A673 (cell line): ENCODE results near the gene PKN3. TPM values are rescaled to one million over a fixed set of nuclear protein-coding genes. Genes with fewer than 3 reads are reported as not detected.
A peak's percentile ranks its signal among the peaks of the same experiment; 100 is the strongest.

Source experiments
- BruUV-seq: library from RNA; stranded (reverse); fragments of 400-500 nt; replicated peaks from 2 replicates; lab custom pipeline; 2021; lab: Mats Ljungman, UMichigan
- CTCF ChIA-PET: fragments of 300-600 bp; sonication (Branson Sonifier 250); formaldehyde crosslinking; loops from one replicate; lab custom pipeline; 2022; ENCODE audit warnings: antibody characterized with exemption; lab: Charles Lee
- POLR2A ChIA-PET: fragments of 300-600 bp; sonication (Branson Sonifier 250); formaldehyde crosslinking; loops from one replicate; lab custom pipeline; 2022; ENCODE audit warnings: antibody characterized with exemption; ENCODE audit not compliant: low non-redundant PET; lab: Charles Lee
- DNase-seq: peaks from one replicate; pipeline ENCODE4 v3.0.0-alpha.2; 2015; ENCODE audit warnings: low spot score
- H3K27ac ChIP-seq: fragments of 200-600 bp; sonication (generic); 2 replicates; pipeline ENCODE4 v1.5.1; 2016; ENCODE audit warnings: mixed run types, low read depth, mild to moderate bottlenecking, mixed read lengths, antibody characterized with exemption, low read length; ENCODE audit not compliant: poor library complexity, severe bottlenecking
- H3K27me3 ChIP-seq: fragments of 200-600 bp; sonication (generic); replicated peaks from 2 replicates; pipeline ENCODE4 v1.6.1; 2017; ENCODE audit warnings: mixed run types, low read depth, mild to moderate bottlenecking, mixed read lengths, antibody characterized with exemption, low read length; ENCODE audit not compliant: insufficient read depth, poor library complexity
- H3K36me3 ChIP-seq: fragments of 200-600 bp; sonication (generic); 2 replicates; pipeline ENCODE4 v1.6.1; 2016; ENCODE audit warnings: mixed run types, mild to moderate bottlenecking, mixed read lengths, antibody characterized with exemption, low read length; ENCODE audit not compliant: insufficient read depth, poor library complexity, severe bottlenecking
- H3K4me1 ChIP-seq: fragments of 200-600 bp; sonication (generic); 2 replicates; pipeline ENCODE4 v1.6.1; 2017; ENCODE audit warnings: mixed run types, mild to moderate bottlenecking, mixed read lengths, antibody characterized with exemption, low read length; ENCODE audit not compliant: insufficient read depth, poor library complexity, severe bottlenecking
- H3K4me3 ChIP-seq: fragments of 200-600 bp; sonication (generic); 2 replicates; pipeline ENCODE4 v1.5.1; 2016; ENCODE audit warnings: low read depth, mixed run types, mild to moderate bottlenecking, mixed read lengths, low read length; ENCODE audit not compliant: poor library complexity, severe bottlenecking
- H3K9me3 ChIP-seq: fragments of 200-600 bp; sonication (generic); 2 replicates; pipeline ENCODE4 v1.6.1; 2016; ENCODE audit warnings: mixed run types, low read depth, mild to moderate bottlenecking, mixed read lengths, antibody characterized with exemption, low read length; ENCODE audit not compliant: poor library complexity, severe bottlenecking
- EZH2 ChIP-seq: fragments of 200-600 bp; sonication (generic); IDR thresholded peaks from 2 replicates; pipeline ENCODE4 v1.6.1; 2017; ENCODE audit warnings: borderline replicate concordance, low read depth, mild to moderate bottlenecking, mixed read lengths, antibody characterized with exemption, low read length; ENCODE audit not compliant: poor library complexity, severe bottlenecking
- intact Hi-C: fragments of 100-400 bp; cut with micrococcal nuclease; formaldehyde crosslinking; loops from one replicate; pipeline ENCODE4 v1.10.0; 2022; ENCODE audit not compliant: unreplicated experiment
- total RNA-seq: library from RNA; stranded (reverse); gene quantifications from 2 replicates; pipeline ENCODE4 v1.2.3, GENCODE V29; 2021
- TF ChIP-seq, protein P1 (sequence below): fragments of 300-800, 200-600 bp; sonication (generic); conservative IDR thresholded peaks from 2 replicates; pipeline ENCODE4 v1.5.1; 2017; ENCODE audit warnings: low read depth, mild to moderate bottlenecking, antibody characterized with exemption, low read length, moderate library complexity, mixed read lengths

Gene PKN3
- total RNA-seq, 1 experiment from 2014 or later: 12.3 TPM

DNA sequence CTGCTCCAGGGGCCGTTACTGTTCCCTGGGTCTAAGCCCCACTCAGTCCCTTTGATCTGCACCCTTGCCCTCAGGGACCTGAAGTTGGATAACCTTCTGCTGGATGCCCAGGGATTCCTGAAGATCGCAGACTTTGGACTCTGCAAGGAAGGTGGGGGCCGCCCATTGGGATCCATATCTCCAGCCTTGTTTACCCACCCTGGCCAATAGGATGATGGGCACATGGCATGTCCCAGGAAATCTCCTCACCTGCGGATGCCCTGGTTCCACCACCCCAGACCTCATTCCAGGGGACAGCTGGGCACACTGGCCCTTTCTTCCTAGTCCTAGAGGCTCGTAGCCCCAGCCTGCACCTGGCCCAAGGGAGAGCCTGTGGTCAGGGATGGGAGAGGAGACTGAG is 16.2 kb downstream of the PKN3 start:
- CTCF ChIA-PET: no interaction called here

DNA sequence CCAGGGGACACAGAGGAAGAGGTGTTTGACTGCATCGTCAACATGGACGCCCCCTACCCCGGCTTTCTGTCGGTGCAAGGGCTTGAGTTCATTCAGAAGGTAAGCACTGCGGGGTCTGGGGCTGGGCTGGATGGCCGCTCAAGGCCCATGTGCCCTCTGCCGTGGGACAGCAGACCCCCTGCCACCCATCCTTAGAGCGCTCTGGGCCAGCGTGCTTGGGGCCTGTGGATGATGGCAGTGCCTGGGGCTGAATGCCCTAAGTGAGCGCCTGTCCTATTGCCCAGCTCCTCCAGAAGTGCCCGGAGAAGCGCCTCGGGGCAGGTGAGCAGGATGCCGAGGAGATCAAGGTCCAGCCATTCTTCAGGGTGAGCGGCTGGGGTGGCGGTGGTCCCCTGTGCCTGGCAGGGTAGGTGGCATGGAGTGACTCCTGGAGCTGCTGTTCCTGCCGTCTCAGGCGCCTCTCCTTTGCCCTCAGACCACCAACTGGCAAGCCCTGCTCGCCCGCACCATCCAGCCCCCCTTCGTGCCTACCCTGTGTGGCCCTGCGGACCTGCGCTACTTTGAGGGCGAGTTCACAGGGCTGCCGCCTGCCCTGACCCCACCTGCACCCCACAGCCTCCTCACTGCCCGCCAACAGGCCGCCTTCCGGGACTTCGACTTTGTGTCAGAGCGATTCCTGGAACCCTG is 17.8 kb downstream of the PKN3 start:
- intact Hi-C loops: no loop called here
- Histone ChIP-seq H3K4me1 (peaks cover 8% of the 10 kb centered on the region), H3K9me3 (no peaks in the 10 kb centered on the region), H3K4me3 (no peak overlapping the region), H3K27me3 (no peaks in the 10 kb centered on the region), H3K27ac (no peak overlapping the region), H3K36me3 (peaks cover 6% of the 10 kb centered on the region)
- ChIA-PET CTCF (no interaction called here), POLR2A (no interaction called here)
- no peak for DNase-seq
- no TSS peak for BruUV-seq
- TF ChIP-seq, protein P1, sequence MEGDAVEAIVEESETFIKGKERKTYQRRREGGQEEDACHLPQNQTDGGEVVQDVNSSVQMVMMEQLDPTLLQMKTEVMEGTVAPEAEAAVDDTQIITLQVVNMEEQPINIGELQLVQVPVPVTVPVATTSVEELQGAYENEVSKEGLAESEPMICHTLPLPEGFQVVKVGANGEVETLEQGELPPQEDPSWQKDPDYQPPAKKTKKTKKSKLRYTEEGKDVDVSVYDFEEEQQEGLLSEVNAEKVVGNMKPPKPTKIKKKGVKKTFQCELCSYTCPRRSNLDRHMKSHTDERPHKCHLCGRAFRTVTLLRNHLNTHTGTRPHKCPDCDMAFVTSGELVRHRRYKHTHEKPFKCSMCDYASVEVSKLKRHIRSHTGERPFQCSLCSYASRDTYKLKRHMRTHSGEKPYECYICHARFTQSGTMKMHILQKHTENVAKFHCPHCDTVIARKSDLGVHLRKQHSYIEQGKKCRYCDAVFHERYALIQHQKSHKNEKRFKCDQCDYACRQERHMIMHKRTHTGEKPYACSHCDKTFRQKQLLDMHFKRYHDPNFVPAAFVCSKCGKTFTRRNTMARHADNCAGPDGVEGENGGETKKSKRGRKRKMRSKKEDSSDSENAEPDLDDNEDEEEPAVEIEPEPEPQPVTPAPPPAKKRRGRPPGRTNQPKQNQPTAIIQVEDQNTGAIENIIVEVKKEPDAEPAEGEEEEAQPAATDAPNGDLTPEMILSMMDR: no peak
- TF ChIP-seq EZH2: no peak

More for the DNA sequence above, 16.2 kb downstream of the PKN3 start:
- TF ChIP-seq, protein P1: no peak
- no peak for TF ChIP-seq EZH2
- DNase-seq: no peak
- no TSS peak for BruUV-seq
- intact Hi-C loops: no loop called here
- POLR2A ChIA-PET: interaction anchor here (0.9 kb wide), 1 partner anchor 662 kb away, joined by 10 read pairs; no protein-coding TSS in a partner anchor
- peaks cover 6% of the 10 kb centered on the region for H3K36me3 ChIP-seq
- no peaks in the 10 kb centered on the region for H3K27me3 ChIP-seq
- no peak overlapping the region for H3K27ac ChIP-seq
- H3K4me3 ChIP-seq: no peak overlapping the region
- no peaks in the 10 kb centered on the region for H3K4me1 ChIP-seq
- H3K9me3 ChIP-seq: no peaks in the 10 kb centered on the region

DNA sequence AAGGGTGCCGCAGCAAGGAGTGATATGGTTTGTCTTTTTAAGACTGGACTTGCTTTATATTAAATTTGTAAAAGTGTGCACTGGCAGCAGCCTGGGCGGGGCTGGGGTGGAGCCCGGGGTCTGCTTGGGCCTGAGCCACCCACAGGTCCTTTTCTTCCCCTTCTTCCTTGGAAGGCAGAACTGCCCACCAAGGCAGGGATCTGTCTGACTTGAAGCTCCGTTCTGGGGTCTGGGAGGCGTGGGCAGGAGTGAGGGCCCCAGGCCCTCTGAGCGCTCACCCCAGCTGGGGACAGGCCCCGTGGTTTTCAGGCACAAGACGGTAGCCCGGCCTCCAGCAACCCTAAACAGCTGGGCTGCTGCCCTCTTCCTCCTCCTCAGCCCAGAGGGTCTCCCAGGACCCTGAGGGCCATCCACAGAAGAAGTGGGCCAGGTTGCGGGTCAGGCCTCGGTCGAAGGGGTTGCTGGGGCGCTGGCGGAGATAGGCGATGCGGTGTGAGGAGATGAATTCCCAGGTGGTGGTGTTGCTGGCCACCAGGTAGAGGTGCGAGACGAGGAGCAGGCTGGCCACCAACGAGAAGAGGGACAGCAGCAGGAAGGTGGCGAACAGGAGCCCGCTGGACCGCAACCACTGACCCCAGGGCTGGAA is 18.7 kb downstream of the PKN3 start:
- no peak for TF ChIP-seq EZH2
- POLR2A ChIA-PET: no interaction called here

More for the DNA sequence above, 18.7 kb downstream of the PKN3 start:
- no peak overlapping the region for H3K27ac ChIP-seq
- H3K9me3 ChIP-seq: no peaks in the 10 kb centered on the region
- peaks cover 6% of the 10 kb centered on the region for H3K36me3 ChIP-seq
- TSS peak; percentile 56 for BruUV-seq
- CTCF ChIA-PET: no interaction called here
- no peaks in the 10 kb centered on the region for H3K27me3 ChIP-seq
- peaks cover 15% of the 10 kb centered on the region for H3K4me1 ChIP-seq
- H3K4me3 ChIP-seq: no peak overlapping the region
- intact Hi-C loops: no loop called here
- DNase-seq: no peak
